CD4-positive, alpha-beta T cell treated with Interleukin-21 for 1 hour (primary cell): ENCODE results near the gene HHAT.

Source experiments
- DNase-seq: peaks from one replicate; pipeline ENCODE4 v3.0.0-alpha.2; 2020

Gene HHAT

DNA sequence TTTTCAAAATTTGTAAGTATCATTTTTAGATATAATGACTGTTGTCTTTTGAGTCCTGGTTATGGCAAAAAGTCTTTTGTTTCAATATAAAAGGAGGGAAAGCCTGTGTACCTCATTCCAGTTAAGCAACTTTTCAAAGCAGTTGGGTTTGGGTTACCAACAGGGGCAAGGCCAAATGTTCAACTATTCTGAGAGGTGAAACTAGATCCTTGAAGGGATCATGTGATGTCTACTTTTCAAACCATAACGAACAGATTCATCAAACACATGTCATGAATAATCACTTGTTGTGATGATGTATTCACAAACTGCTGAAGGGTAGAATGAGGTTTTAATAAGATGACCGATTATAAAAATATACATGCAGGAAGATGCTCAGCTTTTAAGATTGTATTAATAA is 171.3 kb downstream of the HHAT start:
- no peak for DNase-seq

- DNase-seq = no peak
These were observed 172.1 kb downstream of the HHAT start for GRCh38 chr1:210500831-210501230.

DNA sequence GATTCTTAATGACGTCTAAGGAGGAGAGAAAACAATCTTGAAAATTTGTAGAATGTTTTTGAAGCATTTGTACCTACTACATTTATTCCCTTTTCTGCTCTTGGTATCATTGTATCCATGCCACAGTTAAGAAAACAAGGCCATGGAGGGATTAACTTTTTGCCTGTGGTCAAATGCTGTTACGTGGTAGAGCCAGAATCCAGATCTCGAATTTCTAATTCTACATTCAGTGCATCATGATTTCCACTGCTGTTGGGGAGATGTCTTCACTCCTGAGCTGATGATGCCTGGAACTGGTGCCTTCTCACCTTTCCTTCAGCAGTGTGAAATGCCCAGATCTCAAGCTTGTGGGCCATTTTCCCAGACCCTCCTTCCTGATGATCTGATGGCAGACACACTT is 175.6 kb downstream of the HHAT start:
- no peak for DNase-seq

- no peak for DNase-seq
These were observed 177.1 kb downstream of the HHAT start for GRCh38 chr1:210505601-210506496.

DNA sequence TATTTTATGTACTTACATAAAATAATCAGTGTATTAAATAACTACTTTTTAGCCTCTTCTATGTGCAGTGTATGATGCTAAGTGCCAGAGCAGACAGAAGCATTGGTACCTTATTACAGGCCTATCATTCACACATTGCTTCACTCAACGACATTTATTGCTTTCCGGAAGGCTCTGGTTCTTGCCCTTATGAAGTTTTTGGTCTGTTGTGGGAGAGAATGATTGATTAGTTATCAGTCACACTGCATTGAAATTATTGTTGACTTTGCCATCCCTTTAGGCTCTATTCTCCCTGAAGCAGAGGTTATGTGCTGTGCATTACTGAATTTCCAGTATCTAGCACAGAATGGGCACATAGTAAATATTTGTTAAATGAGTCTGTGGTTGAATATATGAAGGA is 178.0 kb downstream of the HHAT start:
- no peak for DNase-seq

GRCh38 chr1:210516092-210516656 is 187.5 kb downstream of the HHAT start:
- no peak for DNase-seq

DNA sequence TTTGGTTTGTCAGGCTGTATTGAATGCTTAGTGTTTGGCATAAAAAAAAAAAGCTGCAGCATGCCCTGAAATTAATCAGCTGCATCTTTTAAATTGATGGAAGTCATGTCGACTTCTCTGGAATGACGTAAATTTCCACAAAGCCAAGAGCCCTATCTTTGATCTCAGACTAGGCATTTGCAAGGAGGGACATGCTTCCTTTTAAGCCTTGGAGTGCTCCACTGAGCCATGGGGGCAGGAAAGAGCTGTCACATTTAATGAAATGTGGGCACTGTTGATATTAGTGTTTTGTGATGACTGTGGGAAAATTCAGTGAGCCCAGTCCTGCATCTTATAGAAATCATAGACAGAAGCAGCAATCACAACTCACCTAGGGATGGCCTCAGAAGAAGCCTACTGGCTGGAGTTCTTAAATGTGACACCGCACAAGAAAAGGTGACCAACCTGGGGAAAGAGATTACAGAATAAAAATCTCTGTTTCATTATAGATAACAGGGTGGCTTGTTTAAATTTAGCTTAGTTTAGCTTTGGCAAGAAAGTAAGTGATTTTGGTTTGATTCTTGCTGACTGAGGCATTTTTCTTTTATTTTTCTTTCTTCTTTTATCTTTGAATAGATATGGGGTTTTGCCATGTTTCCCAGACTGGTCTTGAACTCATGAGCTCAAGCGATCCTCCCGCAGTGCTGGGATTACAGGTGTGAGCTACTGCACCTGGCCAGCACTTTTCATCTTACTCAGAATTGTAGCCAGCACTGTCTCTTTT is 188.2 kb downstream of the HHAT start:
- no peak for DNase-seq

DNA sequence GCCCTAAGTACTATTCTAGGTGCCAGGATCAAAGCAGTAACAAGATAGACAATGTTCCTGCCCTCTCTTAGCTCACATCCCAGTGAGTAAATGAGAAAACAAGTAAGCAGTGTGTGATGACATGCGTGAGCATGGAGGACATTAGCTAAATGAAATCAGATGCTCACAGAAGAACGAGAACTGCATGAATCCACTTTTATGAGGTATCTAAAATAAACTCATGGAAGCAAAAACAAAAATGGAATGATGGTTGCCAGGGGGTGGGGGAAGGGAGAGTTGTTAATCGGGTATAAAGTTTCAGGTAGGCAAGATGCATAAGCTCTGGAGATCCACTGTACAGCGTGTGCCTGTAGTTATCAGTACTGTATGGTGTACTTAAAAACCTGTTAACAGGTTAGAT is 195.1 kb downstream of the HHAT start:
- DNase-seq = no peak

DNA sequence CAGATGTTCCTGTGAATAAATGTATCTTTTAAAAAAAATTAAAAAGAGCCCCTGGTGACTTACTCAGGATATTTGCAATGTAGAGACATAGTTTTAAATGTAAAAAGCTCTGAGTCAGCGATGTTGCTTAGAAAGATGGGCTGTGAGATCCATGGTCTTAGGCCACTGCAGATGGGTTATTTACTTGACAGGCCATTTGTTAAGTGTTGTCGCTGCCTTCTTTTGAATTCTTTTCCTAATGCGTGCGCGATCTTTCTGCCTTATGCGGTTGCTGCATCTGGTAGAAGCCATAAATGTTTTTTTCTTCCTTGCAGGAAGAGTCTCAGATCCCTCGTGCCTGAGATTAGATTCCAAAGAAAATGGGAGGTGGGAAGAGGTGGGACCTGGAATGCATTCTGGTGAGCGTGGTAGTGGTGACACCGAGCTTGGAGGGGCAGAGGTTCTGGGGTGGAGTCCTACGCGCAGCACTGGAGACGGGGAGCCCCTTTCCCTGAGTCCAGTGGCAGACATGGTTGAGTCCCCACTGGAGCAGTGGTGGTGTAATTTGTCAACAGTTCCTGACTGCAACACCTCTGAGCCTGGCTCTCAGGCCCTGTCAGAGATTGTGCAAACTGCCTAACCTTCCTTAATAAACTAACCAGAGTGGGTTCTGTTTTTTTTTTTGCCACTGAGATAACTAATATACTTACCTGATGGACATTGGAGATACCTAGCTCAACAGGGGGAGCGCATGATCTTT is 197.2 kb downstream of the HHAT start:
- no peak for DNase-seq

DNA sequence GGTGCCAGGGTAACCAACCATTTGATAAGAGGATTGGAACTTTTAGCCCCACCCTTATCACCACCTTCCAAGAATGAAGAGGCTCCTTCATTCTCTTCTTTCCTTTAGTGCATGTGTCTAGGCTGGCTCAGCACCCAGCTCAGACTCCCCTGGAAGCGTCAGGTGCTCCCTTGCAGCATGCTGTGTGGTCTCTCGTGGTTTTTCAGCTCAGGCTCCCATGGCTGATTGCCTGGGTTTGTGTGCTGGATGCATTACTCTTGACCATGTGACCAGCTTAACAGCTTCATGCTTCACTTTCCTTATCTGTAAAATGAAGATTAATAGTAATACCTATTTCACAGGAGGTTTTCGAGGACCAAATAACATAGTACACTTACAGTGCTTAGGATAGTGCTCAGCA is 198.4 kb downstream of the HHAT start:
- no peak for DNase-seq

DNA sequence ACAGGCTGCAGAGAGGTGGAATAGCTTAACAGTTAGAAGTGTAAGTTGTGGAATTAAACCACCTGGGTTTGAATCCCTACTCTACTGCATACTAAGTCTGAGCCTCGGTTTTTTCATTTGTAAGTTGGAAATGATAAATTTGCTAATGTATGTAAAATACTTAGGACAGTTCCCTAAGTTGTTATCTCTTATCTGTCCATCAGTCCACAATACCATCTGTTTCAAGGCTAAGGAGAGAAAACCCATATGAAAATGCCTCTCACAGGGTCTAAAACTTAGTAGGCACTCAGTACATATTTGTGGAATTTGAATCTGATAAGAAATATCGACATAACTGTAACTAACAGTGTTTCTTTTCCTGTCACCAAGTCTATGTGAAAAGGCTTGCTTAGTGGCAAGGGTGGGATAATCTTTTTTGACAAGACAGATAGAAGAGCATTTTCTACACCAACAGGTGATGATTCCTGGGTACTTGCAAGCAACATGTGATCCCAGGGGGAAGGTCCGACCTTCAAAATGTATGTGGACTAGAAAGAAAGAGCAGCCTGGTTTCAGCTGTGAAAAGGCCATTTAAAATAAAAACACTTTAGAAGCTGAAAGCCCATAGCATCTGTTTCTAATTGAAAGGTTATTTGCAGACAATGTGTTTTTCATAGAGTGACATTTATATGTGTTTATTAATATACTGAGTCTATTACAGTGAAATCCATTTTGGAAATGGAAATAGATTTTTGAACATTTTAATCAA is 202.9 kb downstream of the HHAT start:
- DNase-seq = no peak

DNA sequence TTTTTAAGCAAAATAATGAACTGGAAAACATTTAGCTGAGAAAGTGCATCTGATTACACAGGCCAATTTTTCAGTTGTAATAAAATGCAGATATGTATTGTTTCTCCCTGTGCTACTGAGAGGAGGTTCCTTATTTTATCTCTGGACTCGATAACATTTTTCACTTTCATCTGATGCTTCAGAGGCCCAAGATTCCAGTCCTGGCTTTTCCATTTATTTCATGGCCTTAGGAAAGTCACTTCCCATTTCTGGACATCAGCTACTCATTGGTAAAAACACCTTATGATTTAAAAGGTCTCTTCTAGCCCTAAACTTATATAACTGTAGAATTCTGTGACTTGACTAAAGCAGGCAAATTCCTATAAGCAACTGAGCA is 203.5 kb downstream of the HHAT start:
- DNase-seq = no peak

- no peak for DNase-seq
These were observed 207.1 kb downstream of the HHAT start for GRCh38 chr1:210535761-210536160.

- DNase-seq = no peak
These were observed 207.7 kb downstream of the HHAT start for GRCh38 chr1:210536254-210536961.

GRCh38 chr1:210540288-210540687 is 211.6 kb downstream of the HHAT start:
- DNase-seq = no peak

DNA sequence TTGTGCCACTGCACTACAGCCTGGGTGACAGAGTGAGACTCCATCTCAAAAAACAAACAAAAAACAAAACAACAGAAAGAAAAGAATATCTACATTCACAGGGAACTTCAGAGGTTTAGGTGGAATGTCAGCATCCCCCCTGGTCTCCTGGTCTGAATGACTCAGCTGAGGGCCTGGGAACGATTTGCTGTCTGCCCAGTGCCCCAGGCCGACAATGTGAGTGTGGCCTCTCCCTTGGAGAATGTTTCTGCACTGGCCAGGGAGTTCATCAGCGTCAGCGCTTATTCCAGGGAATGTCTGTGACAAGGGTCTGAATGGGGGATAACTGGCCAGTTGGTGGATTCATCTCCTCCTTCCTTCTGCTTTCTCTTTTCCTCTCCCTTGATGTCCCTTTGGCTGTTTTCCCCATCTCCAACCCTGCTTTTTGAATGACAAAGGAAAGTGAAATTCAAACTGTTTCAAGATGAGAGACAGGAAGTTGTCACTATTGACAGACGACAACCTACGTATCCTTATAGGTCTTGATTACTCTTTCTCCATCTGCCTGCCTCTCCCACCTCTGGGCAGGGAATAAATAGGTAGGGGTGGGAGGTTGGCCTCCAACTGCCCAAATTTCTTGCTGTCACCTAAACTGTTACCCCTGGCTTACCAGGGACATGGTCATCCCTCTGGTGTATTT is 213.1 kb downstream of the HHAT start:
- no peak for DNase-seq

- DNase-seq = no peak
These were observed 223.2 kb downstream of the HHAT start for GRCh38 chr1:210551899-210552298.

- no peak for DNase-seq
These were observed 225.0 kb downstream of the HHAT start for GRCh38 chr1:210553711-210554110.

DNA sequence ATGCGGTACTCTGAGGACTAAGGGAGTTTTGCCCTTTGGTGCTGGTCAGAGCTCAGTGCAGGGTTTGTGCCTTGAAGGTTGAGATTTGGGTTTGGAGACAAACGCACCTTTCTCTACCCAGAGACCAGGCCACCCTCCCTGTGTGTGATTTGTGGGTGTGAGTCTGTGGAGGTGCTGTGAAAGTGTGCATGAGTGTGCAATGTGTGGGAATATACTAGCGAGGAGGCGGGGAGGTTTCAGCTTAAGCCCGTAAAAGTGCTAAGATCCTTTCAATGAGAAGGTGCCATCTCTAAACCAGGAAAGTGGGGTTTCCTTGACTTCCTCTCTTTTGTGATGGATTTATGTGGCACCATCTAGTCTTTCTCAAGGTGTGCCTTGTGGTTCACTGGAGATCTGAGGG is 225.7 kb downstream of the HHAT start:
- no peak for DNase-seq

DNA sequence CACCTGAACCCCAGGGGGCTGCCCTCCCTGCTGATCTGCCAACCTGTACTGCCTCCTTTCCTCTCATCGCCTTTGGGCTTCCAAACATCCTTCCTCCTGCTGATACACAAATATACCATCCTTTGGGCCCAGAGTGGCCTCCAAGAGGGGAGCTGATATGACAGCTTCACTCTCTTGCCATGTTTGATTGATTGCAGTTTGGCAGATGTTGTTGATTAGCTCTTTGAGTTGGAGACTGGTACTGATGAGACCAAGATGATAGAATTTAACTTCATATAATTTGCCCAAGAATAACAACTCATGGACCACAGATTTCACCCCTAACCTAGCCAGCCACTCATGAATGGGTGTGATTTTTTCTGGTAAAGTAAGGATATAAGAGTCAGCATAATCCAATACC is 227.8 kb downstream of the HHAT start:
- DNase-seq = no peak

GRCh38 chr1:210557426-210558077 is 228.8 kb downstream of the HHAT start:
- no peak for DNase-seq
